AG04450 (cell line): Measurements from ENCODE around the gene PLPPR1. TPM values are rescaled to one million over a fixed set of nuclear protein-coding genes. Genes with fewer than 3 reads are reported as not detected.

Source experiments
- CTCF ChIA-PET: fragments of 300-600, 350-600 bp; formaldehyde crosslinking; extraction: SDS; loops from one replicate; lab custom pipeline; 2022; ENCODE audit warnings: antibody characterized with exemption, inconsistent platforms; lab: Charles Lee
- POLR2A ChIA-PET: fragments of 350-600 bp; formaldehyde crosslinking; extraction: SDS; loops from one replicate; lab custom pipeline; 2021; ENCODE audit warnings: antibody characterized with exemption, inconsistent platforms; lab: Yijun Ruan, JAX
- DNase-seq: peaks from one replicate; pipeline ENCODE4 v3.0.0-alpha.2; 2011; ENCODE audit warnings: low read depth, low spot score
- H3K27ac ChIP-seq: one replicate; pipeline ENCODE4 v1.5.1; 2012; ENCODE audit warnings: low read depth, low read length, control low read depth
- H3K27me3 ChIP-seq: one replicate; pipeline ENCODE4 v1.6.0; 2012; ENCODE audit warnings: low read length; ENCODE audit not compliant: control insufficient read depth, insufficient read depth
- H3K4me3 ChIP-seq: 2 replicates; pipeline ENCODE4 v1.5.1; 2011; ENCODE audit warnings: mild to moderate bottlenecking, low read depth, low read length, control low read depth
- H3K9me3 ChIP-seq: 2 replicates; pipeline ENCODE4 v1.5.1; 2012; ENCODE audit warnings: low read length; ENCODE audit not compliant: control insufficient read depth, insufficient read depth
- polyA plus RNA-seq: library from polyadenylated mRNA; depleted of rRNA; stranded (reverse); fragments of >200 nt; gene quantifications from 2 replicates; pipeline ENCODE4 v1.2.3, GENCODE V29; 2011
- TF ChIP-seq, protein P1 (sequence below): IDR thresholded peaks from 2 replicates; pipeline ENCODE4 v1.5.1; 2011; ENCODE audit warnings: low read depth, low read length, control low read depth, inconsistent platforms

PLPPR1 gene
- polyA plus RNA-seq, 1 experiment = not detected

DNA sequence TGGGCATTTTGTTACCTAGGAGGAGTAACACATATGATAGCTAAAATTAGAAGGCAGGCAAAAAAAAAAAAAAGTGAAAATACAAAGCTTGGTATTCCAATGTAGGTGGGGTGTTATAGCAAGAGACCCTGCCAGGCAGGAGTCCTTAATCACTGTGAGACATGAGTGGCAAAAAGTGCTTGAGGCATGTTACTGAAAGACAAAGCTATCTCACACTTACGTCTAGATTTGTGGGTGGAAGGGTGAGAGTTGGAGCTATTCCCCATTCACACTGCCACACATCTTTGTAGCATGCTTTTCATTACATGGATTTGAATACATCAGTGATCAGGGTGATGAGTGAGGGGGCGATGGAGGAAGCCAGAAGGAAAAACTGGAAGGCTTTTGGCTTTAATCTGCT lies 2.6 kb upstream of the PLPPR1 start:
- ChIA-PET CTCF (no interaction called here), POLR2A (no interaction called here)
- Histone ChIP-seq H3K9me3 (peaks cover 9% of the 10 kb centered on the region), H3K27ac (no peak overlapping the region), H3K27me3 (peaks cover 6% of the 10 kb centered on the region), H3K4me3 (no peak overlapping the region)
- no peak for DNase-seq
- TF ChIP-seq, protein P1, sequence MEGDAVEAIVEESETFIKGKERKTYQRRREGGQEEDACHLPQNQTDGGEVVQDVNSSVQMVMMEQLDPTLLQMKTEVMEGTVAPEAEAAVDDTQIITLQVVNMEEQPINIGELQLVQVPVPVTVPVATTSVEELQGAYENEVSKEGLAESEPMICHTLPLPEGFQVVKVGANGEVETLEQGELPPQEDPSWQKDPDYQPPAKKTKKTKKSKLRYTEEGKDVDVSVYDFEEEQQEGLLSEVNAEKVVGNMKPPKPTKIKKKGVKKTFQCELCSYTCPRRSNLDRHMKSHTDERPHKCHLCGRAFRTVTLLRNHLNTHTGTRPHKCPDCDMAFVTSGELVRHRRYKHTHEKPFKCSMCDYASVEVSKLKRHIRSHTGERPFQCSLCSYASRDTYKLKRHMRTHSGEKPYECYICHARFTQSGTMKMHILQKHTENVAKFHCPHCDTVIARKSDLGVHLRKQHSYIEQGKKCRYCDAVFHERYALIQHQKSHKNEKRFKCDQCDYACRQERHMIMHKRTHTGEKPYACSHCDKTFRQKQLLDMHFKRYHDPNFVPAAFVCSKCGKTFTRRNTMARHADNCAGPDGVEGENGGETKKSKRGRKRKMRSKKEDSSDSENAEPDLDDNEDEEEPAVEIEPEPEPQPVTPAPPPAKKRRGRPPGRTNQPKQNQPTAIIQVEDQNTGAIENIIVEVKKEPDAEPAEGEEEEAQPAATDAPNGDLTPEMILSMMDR = no peak

DNA sequence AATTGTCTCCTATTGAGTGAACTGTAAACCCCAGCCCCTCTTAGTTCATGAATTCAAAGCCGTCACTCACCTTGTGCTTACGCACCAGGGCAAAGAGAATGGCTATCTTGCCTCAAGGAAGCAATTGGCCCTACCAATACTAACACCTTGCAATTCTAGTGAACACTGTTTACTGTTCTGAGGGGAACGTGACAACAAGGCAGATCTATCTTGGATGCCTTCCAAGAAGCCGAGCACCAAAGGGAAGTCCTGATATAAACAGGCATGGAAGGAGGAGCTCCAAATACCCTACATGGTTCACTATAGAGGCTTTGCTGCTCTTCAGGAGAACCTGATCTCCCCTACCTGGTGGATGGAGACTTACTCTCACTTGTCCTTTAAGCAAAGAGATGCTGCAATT lies 1.7 kb upstream of the PLPPR1 start:
- Histone ChIP-seq H3K9me3 (peaks cover 9% of the 10 kb centered on the region), H3K27me3 (peaks cover 6% of the 10 kb centered on the region), H3K4me3 (no peak overlapping the region), H3K27ac (no peak overlapping the region)
- DNase-seq = no peak
- TF ChIP-seq, protein P1 = no peak
- POLR2A ChIA-PET = no interaction called here
- CTCF ChIA-PET = no interaction called here

DNA sequence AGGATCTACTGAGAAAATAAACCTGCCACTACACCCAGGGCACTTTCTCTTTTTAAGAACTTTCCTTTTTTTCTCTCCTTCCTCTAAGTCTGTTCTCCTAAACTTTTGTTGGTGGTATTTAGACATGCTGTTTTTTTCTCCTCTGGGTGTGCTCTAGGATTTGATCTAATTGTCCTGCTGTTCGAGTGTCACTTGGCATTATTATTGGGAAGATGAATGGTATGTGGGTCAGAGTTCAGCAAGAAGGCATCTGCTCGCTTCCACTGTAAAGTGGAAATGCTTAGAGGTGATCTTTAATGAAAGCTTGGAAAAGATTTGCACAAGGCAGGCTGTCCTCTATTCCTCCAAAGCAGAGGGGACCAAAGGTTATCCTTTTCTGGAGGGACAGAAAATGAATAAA lies 1.3 kb upstream of the PLPPR1 start:
- no peak overlapping the region for H3K27ac ChIP-seq
- TF ChIP-seq, protein P1 = no peak
- peaks cover 9% of the 10 kb centered on the region for H3K9me3 ChIP-seq
- no peak overlapping the region for H3K4me3 ChIP-seq
- DNase-seq = no peak
- peaks cover 6% of the 10 kb centered on the region for H3K27me3 ChIP-seq
- POLR2A ChIA-PET = no interaction called here
- CTCF ChIA-PET = no interaction called here

DNA sequence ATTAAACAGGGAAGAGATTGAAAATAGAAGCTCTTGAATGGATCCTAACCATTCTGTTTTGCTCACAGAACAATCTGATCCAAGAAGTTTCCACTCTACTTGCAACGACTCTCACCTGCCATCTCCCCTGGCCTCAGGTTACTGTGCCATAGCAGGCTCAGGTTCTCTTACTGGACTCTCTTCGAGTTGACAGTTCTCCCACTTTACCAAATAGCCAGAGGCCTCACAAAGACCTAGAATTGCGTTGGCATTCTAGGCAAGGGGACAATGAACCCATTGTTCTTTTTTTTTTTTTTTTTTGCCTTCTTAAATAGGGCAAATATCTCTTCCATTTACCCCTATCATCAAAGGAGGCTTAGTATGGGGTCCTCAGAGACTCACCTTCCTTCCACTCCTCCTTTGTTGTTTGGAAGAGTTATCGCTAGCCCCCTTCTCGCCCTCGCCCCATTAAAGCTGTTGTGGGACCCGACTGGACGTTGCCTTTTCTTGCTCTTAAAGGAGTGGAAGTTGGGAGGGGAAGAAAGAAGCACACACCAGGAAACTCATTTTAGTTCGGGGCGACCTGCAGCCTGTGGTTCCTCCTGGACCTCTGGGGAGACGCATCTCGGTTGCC lies 688 bp upstream of the PLPPR1 start:
- peak overlapping the region; percentile 52 for H3K4me3 ChIP-seq
- POLR2A ChIA-PET = no interaction called here
- H3K27me3 ChIP-seq = peaks cover 6% of the 10 kb centered on the region
- peaks cover 9% of the 10 kb centered on the region for H3K9me3 ChIP-seq
- H3K27ac ChIP-seq = no peak overlapping the region
- TF ChIP-seq, protein P1 = no peak
- CTCF ChIA-PET = no interaction called here
- DNase-seq = no peak

DNA sequence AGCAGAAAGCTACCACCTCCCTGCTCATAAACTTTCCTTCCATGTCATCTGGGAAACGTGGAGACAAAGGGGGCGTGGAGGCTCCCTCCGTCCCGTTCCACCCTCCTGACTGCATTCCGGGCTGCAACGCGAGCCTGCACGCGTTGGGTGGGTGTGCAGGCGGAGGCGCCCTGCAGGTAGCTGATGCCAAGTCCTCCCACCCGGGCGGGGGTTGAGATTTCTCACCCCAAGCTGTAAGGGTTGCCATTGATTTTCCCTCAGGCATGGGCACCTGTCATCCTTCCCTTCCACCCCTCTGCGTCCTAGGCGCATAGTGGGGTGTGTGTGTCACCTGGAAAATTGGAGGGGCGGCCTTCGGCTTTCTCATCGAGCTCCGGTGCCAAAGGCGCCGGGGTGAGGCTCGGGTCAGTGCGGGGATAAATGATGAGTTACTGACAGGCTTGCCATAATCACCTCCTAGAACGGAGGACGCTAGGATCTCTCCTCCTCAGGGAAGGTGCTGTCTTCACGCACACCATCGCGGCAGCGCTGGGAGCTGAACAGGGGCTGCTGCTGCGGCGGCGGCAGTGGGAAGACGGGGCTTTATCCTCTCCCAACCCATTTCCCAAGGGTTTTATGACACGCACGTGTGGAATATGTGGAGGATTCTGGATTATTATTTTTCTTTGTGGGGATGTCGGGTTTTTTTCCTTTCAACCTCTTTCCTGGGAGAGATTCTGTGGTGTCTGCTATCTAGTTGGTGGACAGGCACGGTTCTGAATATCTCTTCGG lies 973 bp downstream of the PLPPR1 start:
- POLR2A ChIA-PET = no interaction called here
- DNase-seq = no peak
- Histone ChIP-seq H3K9me3 (peaks cover 9% of the 10 kb centered on the region; the same call in 1 of the 2 replicates), H3K4me3 (no peak overlapping the region), H3K27me3 (peaks cover 6% of the 10 kb centered on the region), H3K27ac (no peak overlapping the region)
- CTCF ChIA-PET = no interaction called here
- TF ChIP-seq, protein P1 = no peak
